Activated CD8-positive, alpha-beta T cell treated with anti-CD3 and anti-CD28 coated beads for 36 hours (primary cell): Measurements from ENCODE around the gene TRAF3IP1. TPM values are rescaled to one million over a fixed set of nuclear protein-coding genes. Genes with fewer than 3 reads are reported as not detected.
"Not testable (repeated sequence)": the region's sequence is repeated elsewhere in the genome, so short reads cannot be mapped to it uniquely, and the experiment has no call there.

Experiments
- ATAC-seq: fragments of 200-7000 bp; cut with Tn5 transposase; one replicate; pipeline ENCODE4 v1.10.0; 2021; ENCODE audit warnings: mild to moderate bottlenecking, moderate library complexity
- CTCF ChIA-PET: fragments of 350-600 bp; sonication (Branson Sonifier 250); formaldehyde crosslinking; loops from one replicate; lab custom pipeline; 2021; ENCODE audit warnings: antibody characterized with exemption; lab: Charles Lee
- POLR2A ChIA-PET: fragments of 350-600 bp; sonication (Branson Sonifier 250); formaldehyde crosslinking; loops from one replicate; lab custom pipeline; 2021; ENCODE audit warnings: antibody characterized with exemption; lab: Charles Lee
- DNase-seq: peaks from one replicate; pipeline ENCODE4 v3.0.0-alpha.2; 2020
- H3K27ac Mint-ChIP-seq: one replicate; pipeline ENCODE4 v1.8.0; 2021; ENCODE audit warnings: mild to moderate bottlenecking, mixed read lengths
- H3K27me3 Mint-ChIP-seq: one replicate; pipeline ENCODE4 v1.8.0; 2021; ENCODE audit warnings: mixed read lengths
- H3K36me3 Mint-ChIP-seq: one replicate; pipeline ENCODE4 v1.8.0; 2021; ENCODE audit warnings: low read depth, mixed read lengths
- H3K4me1 Mint-ChIP-seq: one replicate; pipeline ENCODE4 v1.8.0; 2021; ENCODE audit warnings: low read depth, mixed read lengths
- H3K4me3 Mint-ChIP-seq: one replicate; pipeline ENCODE4 v1.8.0; 2021; ENCODE audit warnings: mild to moderate bottlenecking, moderate library complexity, mixed read lengths
- H3K9me3 Mint-ChIP-seq: one replicate; pipeline ENCODE4 v1.8.0; 2021; ENCODE audit warnings: mixed read lengths
- CTCF ChIP-seq: fragments of 200-600 bp; IDR thresholded peaks from one replicate; pipeline ENCODE4 v1.8.0; 2022; ENCODE audit warnings: antibody characterized with exemption, mild to moderate bottlenecking
- intact Hi-C: fragments of 100-400 bp; cut with micrococcal nuclease; formaldehyde crosslinking; loops from one replicate; pipeline ENCODE4 v1.10.0; 2022
- total RNA-seq, 2 experiments: library from RNA; stranded (reverse); gene quantifications; one replicate each; pipeline ENCODE4 v1.2.3, GENCODE V29; 2021

Gene TRAF3IP1
- total RNA-seq, 2 experiments from 2014 or later: 7.1 to 7.9 TPM

DNA sequence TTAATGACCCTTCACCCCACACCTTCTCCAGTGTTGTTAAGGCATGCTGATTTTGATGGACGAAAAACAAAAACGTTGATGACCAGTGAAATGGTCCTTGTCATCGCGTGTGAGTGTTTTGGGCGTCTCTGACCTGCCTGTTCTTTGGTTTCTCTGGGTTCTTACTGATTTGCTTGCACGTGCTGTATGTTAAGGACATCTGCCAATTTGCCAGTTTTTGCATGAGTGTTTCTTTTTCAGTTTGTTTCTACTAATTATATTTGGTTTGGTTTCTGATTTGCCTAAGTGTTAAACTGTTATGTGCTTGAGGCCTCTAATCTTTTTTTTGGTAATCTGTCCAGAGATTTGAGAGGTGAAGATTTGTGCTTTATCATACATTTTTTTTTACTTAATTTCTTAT is 14.6 kb downstream of the TRAF3IP1 start:
- Mint-ChIP-seq H3K4me3 (no peak overlapping the region), H3K9me3 (no peaks in the 10 kb centered on the region), H3K27ac (no peak overlapping the region), H3K4me1 (peaks cover 4% of the 10 kb centered on the region), H3K27me3 (no peaks in the 10 kb centered on the region), H3K36me3 (peaks cover 7% of the 10 kb centered on the region)
- POLR2A ChIA-PET: no interaction called here
- TF ChIP-seq CTCF: no peak
- CTCF ChIA-PET: no interaction called here
- intact Hi-C loops: no loop called here
- DNase-seq (no peak), ATAC-seq (no peak)

DNA sequence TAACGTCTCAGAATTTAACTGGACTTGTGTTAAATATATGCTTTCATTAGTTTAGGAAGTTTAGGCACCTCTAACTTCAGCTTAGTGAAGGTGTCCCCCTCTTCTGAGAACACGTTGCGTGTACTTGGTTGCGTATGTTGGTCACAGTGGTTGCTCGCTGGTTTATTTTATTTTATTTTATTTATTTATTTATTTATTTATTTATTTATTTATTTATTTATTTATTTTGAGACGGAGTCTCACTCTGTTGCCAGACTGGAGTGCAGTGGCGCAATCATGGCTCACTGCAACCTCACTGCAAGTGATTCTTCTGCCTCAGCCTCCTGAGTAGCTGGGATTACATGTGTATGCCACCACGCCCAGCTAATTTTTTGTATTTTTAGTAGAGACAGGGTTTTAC is 15.3 kb downstream of the TRAF3IP1 start:
- POLR2A ChIA-PET, ATAC-seq, intact Hi-C loops, H3K36me3 Mint-ChIP-seq, H3K4me3 Mint-ChIP-seq, CTCF ChIA-PET, H3K4me1 Mint-ChIP-seq, DNase-seq, H3K27me3 Mint-ChIP-seq, H3K27ac Mint-ChIP-seq, H3K9me3 Mint-ChIP-seq: not testable (repeated sequence)

- ChIA-PET POLR2A (no interaction called here), CTCF (no interaction called here)
- intact Hi-C loops: no loop called here
- no peaks in the 10 kb centered on the region for H3K27me3 Mint-ChIP-seq
- no peak for DNase-seq
- H3K36me3 Mint-ChIP-seq: peaks cover 6% of the 10 kb centered on the region
- ATAC-seq: no peak
- no peak overlapping the region for H3K27ac Mint-ChIP-seq
- TF ChIP-seq CTCF: no peak
- peaks cover 4% of the 10 kb centered on the region for H3K4me1 Mint-ChIP-seq
- no peaks in the 10 kb centered on the region for H3K9me3 Mint-ChIP-seq
- no peak overlapping the region for H3K4me3 Mint-ChIP-seq
These were observed 15.8 kb downstream of the TRAF3IP1 start for GRCh38 chr2:238336151-238336550.

DNA sequence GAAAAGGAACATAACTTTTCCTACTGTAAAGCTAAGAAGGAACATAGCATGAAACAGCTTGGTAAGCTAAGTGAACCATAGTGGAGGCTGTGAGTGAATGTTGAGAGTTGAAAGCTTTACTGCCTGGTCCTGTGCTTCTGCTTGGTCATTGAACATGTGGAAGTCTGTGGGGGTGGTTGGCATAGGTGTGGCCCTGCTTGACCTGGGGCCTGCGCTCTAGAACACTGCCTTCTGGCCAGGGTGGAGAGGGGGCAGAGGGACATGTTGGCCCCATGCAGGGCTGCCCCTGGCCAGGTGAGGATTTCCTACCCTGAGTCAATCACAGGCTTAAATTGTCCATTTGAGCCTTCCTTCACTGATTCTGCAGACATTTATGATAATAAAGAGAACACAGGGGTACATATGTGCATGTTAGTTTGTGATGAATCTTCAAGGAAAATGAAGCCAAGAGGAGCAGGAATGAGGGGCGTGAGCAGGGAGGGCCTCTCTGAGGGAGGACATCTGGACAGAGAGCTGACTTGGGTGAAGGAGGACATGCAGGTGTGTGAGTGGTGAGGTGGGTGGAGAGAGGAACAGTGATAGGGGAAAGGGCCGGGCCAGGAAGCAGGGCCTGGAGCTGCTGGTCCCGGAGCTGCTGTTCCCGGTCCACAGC is 16.6 kb downstream of the TRAF3IP1 start:
- CTCF ChIA-PET: interaction anchor here (1.5 kb wide), 1 partner anchor 20 kb away, joined by 6 read pairs; no protein-coding TSS in a partner anchor
- Mint-ChIP-seq H3K4me3 (no peak overlapping the region), H3K9me3 (no peaks in the 10 kb centered on the region), H3K4me1 (peaks cover 4% of the 10 kb centered on the region), H3K36me3 (peaks cover 6% of the 10 kb centered on the region), H3K27me3 (no peaks in the 10 kb centered on the region), H3K27ac (no peak overlapping the region)
- intact Hi-C loops: no loop called here
- POLR2A ChIA-PET: no interaction called here
- TF ChIP-seq CTCF: no peak
- ATAC-seq (no peak), DNase-seq (no peak)

DNA sequence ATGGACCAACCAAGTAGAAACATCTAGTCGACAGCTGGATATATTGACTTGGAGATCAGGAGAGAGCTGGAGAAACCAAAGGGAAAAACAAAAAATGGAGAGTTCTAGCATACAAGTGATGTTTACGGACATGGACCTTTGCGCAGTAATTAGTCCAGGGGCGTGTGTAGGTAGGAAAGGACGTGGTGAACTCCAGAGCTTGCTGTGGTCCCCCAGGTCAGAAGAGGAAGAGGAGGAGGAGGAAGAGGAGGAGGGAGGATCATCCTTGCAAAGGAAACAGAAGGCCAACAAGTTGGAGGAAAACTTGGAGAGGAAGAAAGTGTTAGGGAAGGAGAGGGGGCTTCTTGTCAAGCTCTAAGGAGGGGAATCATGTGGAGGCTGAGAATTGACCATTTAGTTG is 17.5 kb downstream of the TRAF3IP1 start:
- H3K9me3 Mint-ChIP-seq: no peaks in the 10 kb centered on the region
- ChIA-PET POLR2A (no interaction called here), CTCF (interaction anchor here (1.1 to 1.5 kb wide), 2 partner anchors 20 to 33 kb away, joined by 4 to 6 read pairs; no protein-coding TSS in a partner anchor)
- H3K27me3 Mint-ChIP-seq: no peaks in the 10 kb centered on the region
- ATAC-seq (no peak), DNase-seq (no peak)
- intact Hi-C loops: no loop called here
- TF ChIP-seq CTCF: no peak
- H3K4me1 Mint-ChIP-seq: peaks cover 4% of the 10 kb centered on the region
- H3K27ac Mint-ChIP-seq: no peak overlapping the region
- H3K4me3 Mint-ChIP-seq: no peak overlapping the region
- peaks cover 6% of the 10 kb centered on the region for H3K36me3 Mint-ChIP-seq
